ENCODE data around the gene TGM5. TPM values are rescaled to one million over a fixed set of nuclear protein-coding genes. Genes with fewer than 3 reads are reported as not detected.
"Not testable (repeated sequence)": the region's sequence is repeated elsewhere in the genome, so short reads cannot be mapped to it uniquely, and the experiment has no call there.

Gene TGM5
- total RNA-seq, 2 donors from 2014 or later, result not detected

DNA sequence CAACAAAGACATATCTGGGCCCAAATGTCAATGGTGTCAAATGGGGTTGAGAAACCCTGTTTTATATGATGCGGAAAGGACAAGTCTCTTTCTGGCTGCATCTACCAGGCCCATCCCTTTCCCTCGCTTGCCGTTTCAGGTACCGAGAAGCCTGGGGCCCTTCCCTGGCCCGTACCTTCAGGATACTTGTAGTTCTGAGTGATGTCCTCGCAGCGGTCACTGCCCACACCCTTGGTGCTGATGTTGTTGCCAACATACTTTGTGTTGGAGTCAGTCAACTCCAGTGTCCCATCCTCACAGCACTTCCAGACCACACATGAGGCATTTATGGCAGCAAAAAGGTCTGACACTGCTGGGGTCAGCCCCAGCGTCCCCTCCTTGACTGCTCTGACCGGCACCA lies 59.7 kb downstream of the TGM5 start:
- no peak for ATAC-seq (ENCODE audit: insufficient number of reproducible peaks, low FRiP score, low read depth)
- TF ChIP-seq, protein P1, sequence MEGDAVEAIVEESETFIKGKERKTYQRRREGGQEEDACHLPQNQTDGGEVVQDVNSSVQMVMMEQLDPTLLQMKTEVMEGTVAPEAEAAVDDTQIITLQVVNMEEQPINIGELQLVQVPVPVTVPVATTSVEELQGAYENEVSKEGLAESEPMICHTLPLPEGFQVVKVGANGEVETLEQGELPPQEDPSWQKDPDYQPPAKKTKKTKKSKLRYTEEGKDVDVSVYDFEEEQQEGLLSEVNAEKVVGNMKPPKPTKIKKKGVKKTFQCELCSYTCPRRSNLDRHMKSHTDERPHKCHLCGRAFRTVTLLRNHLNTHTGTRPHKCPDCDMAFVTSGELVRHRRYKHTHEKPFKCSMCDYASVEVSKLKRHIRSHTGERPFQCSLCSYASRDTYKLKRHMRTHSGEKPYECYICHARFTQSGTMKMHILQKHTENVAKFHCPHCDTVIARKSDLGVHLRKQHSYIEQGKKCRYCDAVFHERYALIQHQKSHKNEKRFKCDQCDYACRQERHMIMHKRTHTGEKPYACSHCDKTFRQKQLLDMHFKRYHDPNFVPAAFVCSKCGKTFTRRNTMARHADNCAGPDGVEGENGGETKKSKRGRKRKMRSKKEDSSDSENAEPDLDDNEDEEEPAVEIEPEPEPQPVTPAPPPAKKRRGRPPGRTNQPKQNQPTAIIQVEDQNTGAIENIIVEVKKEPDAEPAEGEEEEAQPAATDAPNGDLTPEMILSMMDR (IDR thresholded peaks at IDR 0.05), result no peak
- H3K9me3 ChIP-seq, result no peaks in the 10 kb centered on the region
- H3K36me3 ChIP-seq, result no peaks in the 10 kb centered on the region
- no peak for DNase-seq (ENCODE audit: low spot score)
- no peak overlapping the region for H3K4me3 ChIP-seq
- H3K4me1 ChIP-seq (ENCODE audit: control insufficient read depth in 1 of 2, low read depth in 2 of 2), result no peaks in the 10 kb centered on the region
- no peak overlapping the region for H3K27ac ChIP-seq
- H3K27me3 ChIP-seq (replicated peaks; ENCODE audit: insufficient read depth), result no peaks in the 10 kb centered on the region

DNA sequence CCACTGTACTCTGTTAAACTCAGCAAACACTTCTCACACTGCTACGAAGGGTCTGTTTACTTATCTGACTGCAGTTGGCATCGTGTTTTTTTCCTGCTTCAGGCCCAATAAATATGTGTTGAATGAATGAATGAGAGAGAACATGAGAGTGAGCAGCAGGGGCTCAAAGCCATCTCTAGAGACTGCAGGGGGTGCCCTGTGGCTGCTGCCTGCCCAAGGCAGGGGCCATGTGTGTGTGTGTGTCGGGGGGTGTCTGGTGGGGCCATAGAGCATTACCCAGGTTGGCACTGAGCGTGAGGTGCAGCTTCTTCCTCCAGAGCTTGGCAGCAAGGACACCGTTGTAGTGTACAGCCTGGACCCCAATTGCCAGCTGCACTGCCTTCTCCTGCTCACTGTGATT lies 60.7 kb downstream of the TGM5 start:
- Histone ChIP-seq H3K36me3 (no peaks in the 10 kb centered on the region), H3K4me3 (no peak overlapping the region), H3K27me3 (replicated peaks; ENCODE audit: insufficient read depth) (no peaks in the 10 kb centered on the region), H3K4me1 (ENCODE audit: control insufficient read depth in 1 of 2, low read depth in 2 of 2) (no peaks in the 10 kb centered on the region), H3K27ac (no peak overlapping the region), H3K9me3 (no peaks in the 10 kb centered on the region)
- TF ChIP-seq, protein P1 (IDR thresholded peaks at IDR 0.05), result no peak
- ATAC-seq (ENCODE audit: insufficient number of reproducible peaks, low FRiP score, low read depth) (no peak), DNase-seq (ENCODE audit: low spot score) (no peak)

DNA sequence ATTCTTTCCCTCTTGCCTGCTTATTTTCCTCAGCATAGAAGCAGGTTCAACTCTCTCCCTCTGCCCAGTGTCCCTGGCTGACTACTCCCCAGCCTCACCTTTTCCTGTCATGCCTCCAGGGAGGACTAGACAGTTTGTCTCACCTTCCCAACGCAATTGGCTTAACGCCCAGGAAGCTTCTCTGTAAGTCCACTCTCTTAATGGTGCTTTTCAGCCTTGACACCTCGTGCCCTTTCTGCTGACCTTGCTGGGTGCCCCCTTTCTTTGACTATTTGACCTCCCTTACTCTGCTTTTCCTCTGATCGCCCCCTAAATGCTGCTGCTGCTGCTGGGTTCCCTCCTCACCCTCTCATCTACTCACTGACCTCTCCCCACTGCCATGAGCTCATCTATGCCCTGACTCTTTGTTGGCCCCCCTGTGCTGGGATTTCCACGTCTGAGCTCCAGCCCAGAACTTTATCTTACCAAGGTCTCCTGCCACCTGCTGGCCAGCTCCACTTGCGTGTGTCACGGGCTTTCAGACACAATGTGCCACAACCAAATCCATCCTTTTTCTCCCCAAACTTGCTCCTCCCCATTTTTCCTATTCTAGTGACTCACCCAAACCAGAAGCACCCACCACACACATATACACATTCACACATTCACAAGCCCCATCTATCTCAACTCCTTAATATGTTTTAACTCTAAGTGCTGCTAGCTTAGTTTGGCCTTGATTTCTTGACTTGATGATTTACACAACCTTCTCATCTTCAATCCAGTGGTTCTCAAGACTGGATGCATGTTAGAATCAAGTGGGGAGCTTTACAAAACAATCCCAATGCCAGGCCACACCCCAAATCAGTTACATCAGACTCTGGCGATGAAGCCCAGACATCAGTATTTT lies 62.5 kb downstream of the TGM5 start:
- Histone ChIP-seq H3K4me3 (no peak overlapping the region), H3K4me1 (ENCODE audit: control insufficient read depth in 1 of 2, low read depth in 2 of 2) (no peaks in the 10 kb centered on the region), H3K27ac (no peak overlapping the region), H3K27me3 (replicated peaks; ENCODE audit: insufficient read depth) (no peaks in the 10 kb centered on the region), H3K36me3 (no peaks in the 10 kb centered on the region), H3K9me3 (no peaks in the 10 kb centered on the region)
- ATAC-seq (ENCODE audit: insufficient number of reproducible peaks, low FRiP score, low read depth) (no peak), DNase-seq (ENCODE audit: low spot score) (no peak)
- TF ChIP-seq, protein P1 (IDR thresholded peaks at IDR 0.05), result peak; percentile 49

DNA sequence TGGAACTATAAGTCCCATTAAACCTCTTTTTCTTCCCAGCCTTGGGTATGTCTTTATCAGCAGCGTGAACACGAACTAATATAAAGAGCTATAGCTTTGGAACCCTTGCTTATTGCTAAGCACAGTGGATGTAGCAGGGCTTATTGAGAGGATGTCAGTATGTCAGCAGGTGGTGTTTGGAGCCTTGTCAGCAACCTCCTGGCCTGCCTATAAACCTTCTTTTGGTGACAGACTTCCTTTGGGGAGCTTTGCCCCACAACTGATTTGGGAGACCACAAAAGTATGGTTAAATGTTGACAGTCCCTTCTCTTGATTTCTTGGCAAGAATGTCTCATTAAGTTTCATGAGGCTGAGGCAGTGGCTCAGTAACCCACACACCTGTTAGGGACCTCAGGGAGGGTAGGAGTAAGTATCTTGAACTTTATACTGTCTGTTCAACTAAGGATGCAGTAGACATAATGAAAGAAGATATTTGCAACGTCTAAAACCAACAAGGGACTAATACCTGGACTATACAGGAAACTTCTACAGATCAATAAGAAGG lies 66.7 kb downstream of the TGM5 start:
- no peaks in the 10 kb centered on the region for H3K27me3 ChIP-seq (replicated peaks; ENCODE audit: insufficient read depth)
- ATAC-seq (ENCODE audit: insufficient number of reproducible peaks, low FRiP score, low read depth), result no peak

DNA sequence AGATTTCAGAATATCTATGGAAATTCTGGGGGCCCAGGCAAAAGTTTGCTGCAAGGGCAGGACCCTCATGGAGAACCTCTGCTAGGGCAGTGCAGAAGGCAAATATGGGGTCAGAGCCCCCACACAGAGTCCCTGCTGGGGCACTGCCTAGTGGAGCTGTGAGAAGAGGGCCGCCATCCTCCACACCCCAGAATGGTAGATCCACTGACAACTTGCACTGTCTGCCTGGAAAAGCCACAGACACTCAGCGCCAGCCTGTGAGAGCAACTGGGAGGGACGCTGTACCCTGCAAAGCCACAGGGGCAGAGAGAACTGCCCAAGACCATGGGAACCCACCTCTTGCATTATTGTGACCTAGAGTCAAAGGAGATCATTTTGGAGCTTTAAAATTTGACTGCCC lies 67.7 kb downstream of the TGM5 start:
- H3K27ac ChIP-seq, result no peak overlapping the region
- H3K4me1 ChIP-seq (ENCODE audit: control insufficient read depth in 1 of 2, low read depth in 2 of 2), result no peaks in the 10 kb centered on the region
- no peak for DNase-seq (ENCODE audit: low spot score)
- no peaks in the 10 kb centered on the region for H3K9me3 ChIP-seq
- no peaks in the 10 kb centered on the region for H3K27me3 ChIP-seq (replicated peaks; ENCODE audit: insufficient read depth)
- H3K4me3 ChIP-seq, result no peak overlapping the region
- H3K36me3 ChIP-seq, result peaks cover 28% of the 10 kb centered on the region
- ATAC-seq (ENCODE audit: insufficient number of reproducible peaks, low FRiP score, low read depth), result no peak
- TF ChIP-seq, protein P1 (IDR thresholded peaks at IDR 0.05), result no peak

More for the DNA sequence above, 66.7 kb downstream of the TGM5 start:
- Histone ChIP-seq H3K4me1 (ENCODE audit: control insufficient read depth in 1 of 2, low read depth in 2 of 2) (no peaks in the 10 kb centered on the region), H3K9me3 (no peaks in the 10 kb centered on the region), H3K4me3 (no peak overlapping the region), H3K36me3 (peaks cover 18% of the 10 kb centered on the region), H3K27ac (no peak overlapping the region)
- no peak for DNase-seq (ENCODE audit: low spot score)
- TF ChIP-seq, protein P1 (IDR thresholded peaks at IDR 0.05), result no peak

DNA sequence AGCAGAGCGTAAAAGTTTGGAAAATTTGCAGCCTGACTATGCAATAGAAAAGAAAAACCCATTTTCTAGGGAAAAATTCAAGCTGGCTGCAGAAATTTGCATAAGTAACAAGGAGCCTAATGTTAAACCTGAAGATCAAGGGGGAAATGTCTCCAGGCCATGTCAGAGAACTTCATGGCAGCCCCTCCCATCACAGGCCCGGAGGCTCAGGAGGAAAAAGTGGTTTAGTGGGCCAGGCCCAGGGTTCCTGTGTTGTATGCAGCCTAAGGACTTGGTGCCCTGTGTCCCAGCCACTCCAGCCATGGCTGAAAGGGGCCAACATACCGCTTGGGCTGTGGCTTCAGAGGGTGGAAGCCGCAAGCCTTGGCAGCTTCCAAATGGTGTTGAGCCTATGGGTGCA lies 68.2 kb downstream of the TGM5 start:
- not testable (repeated sequence) for H3K27ac ChIP-seq; H3K4me3 ChIP-seq; DNase-seq (ENCODE audit: low spot score); H3K4me1 ChIP-seq (ENCODE audit: control insufficient read depth in 1 of 2, low read depth in 2 of 2); H3K27me3 ChIP-seq (replicated peaks; ENCODE audit: insufficient read depth); ATAC-seq (ENCODE audit: insufficient number of reproducible peaks, low FRiP score, low read depth); H3K9me3 ChIP-seq
- H3K36me3 ChIP-seq, result peaks cover 28% of the 10 kb centered on the region

DNA sequence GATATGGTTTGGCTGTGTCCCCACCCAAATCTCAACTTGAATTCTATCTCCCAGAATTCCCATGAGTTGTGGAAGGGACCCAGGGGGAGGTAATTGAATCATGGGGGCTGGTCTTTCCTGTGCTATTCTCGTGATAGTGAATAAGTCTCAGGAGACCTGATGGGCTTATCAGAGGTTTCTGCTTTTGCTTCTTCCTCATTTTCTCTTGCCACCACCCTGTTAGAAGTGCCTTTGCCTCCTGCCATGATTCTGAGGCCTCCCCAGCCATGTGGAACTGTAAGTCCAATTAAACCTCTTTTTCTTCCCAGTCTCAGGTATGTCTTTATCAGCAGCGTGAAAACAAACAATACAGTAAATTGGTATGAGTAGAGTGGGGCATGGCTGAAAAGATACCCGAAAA lies 69.0 kb downstream of the TGM5 start:
- DNase-seq (ENCODE audit: low spot score); H3K27ac ChIP-seq; H3K9me3 ChIP-seq; H3K4me3 ChIP-seq; ATAC-seq (ENCODE audit: insufficient number of reproducible peaks, low FRiP score, low read depth); H3K4me1 ChIP-seq (ENCODE audit: control insufficient read depth in 1 of 2, low read depth in 2 of 2); H3K27me3 ChIP-seq (replicated peaks; ENCODE audit: insufficient read depth): not testable (repeated sequence)
- peaks cover 32% of the 10 kb centered on the region for H3K36me3 ChIP-seq
